Neural progenitor cell (in vitro differentiated cells): ENCODE data around the gene IL4I1. TPM values are rescaled to one million over a fixed set of nuclear protein-coding genes. Genes with fewer than 3 reads are reported as not detected.
A peak's percentile ranks its signal among the peaks of the same experiment; 100 is the strongest.

Source experiments
- DNase-seq: peaks from one replicate; pipeline ENCODE4 v3.0.0-alpha.2; 2016; ENCODE audit warnings: low spot score
- H2AFZ ChIP-seq: fragments of 200-600 bp; sonication (generic); replicated peaks from 2 replicates; pipeline ENCODE4 v1.6.1; 2016; ENCODE audit warnings: antibody characterized with exemption
- H3F3A ChIP-seq: fragments of 200-600 bp; sonication (generic); 2 replicates; pipeline ENCODE4 v1.6.1; 2016; ENCODE audit warnings: antibody characterized with exemption, low read depth
- H3K27ac ChIP-seq: fragments of 200-600 bp; sonication (generic); 2 replicates; pipeline ENCODE4 v1.5.1; 2016; ENCODE audit warnings: mild to moderate bottlenecking
- H3K27me3 ChIP-seq: fragments of 200-600 bp; sonication (generic); 2 replicates; pipeline ENCODE4 v1.6.1; 2016; ENCODE audit warnings: mild to moderate bottlenecking, moderate library complexity
- H3K36me3 ChIP-seq: fragments of 200-600 bp; sonication (generic); 2 replicates; pipeline ENCODE4 v1.5.1; 2016
- H3K4me1 ChIP-seq: fragments of 200-600 bp; sonication (generic); 2 replicates; pipeline ENCODE4 v1.6.1; 2016; ENCODE audit warnings: mixed run types
- H3K4me2 ChIP-seq: fragments of 200-600 bp; sonication (generic); 2 replicates; pipeline ENCODE4 v1.6.1; 2016
- H3K4me3 ChIP-seq: fragments of 200-600 bp; sonication (generic); 2 replicates; pipeline ENCODE4 v1.5.1; 2016
- H3K79me2 ChIP-seq: fragments of 200-600 bp; sonication (generic); 2 replicates; pipeline ENCODE4 v1.6.1; 2016; ENCODE audit warnings: low read depth
- H3K9ac ChIP-seq: fragments of 200-600 bp; sonication (generic); 2 replicates; pipeline ENCODE4 v1.6.1; 2016
- H3K9me3 ChIP-seq: fragments of 200-600 bp; sonication (generic); 2 replicates; pipeline ENCODE4 v1.5.1; 2016; ENCODE audit warnings: low read depth
- H4K20me1 ChIP-seq: fragments of 200-600 bp; sonication (generic); 2 replicates; pipeline ENCODE4 v1.6.1; 2016; ENCODE audit warnings: low read depth
- H3K27ac Mint-ChIP-seq: 3 replicates; pipeline ENCODE4 v1.8.0; 2021; ENCODE audit warnings: mixed read lengths
- H3K27me3 Mint-ChIP-seq: 2 replicates; pipeline ENCODE4 v1.8.0; 2022; ENCODE audit warnings: low read depth, mild to moderate bottlenecking, inconsistent platforms, moderate library complexity, mixed read lengths; ENCODE audit not compliant: insufficient read depth
- H3K36me3 Mint-ChIP-seq: 3 replicates; pipeline ENCODE4 v1.8.0; 2021; ENCODE audit warnings: mixed read lengths
- H3K4me1 Mint-ChIP-seq: 3 replicates; pipeline ENCODE4 v1.8.0; 2021; ENCODE audit warnings: mixed read lengths
- H3K4me3 Mint-ChIP-seq: 3 replicates; pipeline ENCODE4 v1.8.0; 2021; ENCODE audit warnings: mild to moderate bottlenecking, moderate library complexity, mixed read lengths
- H3K9me3 Mint-ChIP-seq: 3 replicates; pipeline ENCODE4 v1.8.0; 2020; ENCODE audit warnings: mixed read lengths
- CTCF ChIP-seq: fragments of 200-600 bp; sonication (generic); IDR thresholded peaks from 2 replicates; pipeline ENCODE4 v1.5.1; 2017; ENCODE audit warnings: antibody characterized with exemption, mild to moderate bottlenecking
- EZH2 ChIP-seq: fragments of 200-600 bp; sonication (generic); IDR thresholded peaks from 2 replicates; pipeline ENCODE4 v1.6.1; 2017; ENCODE audit warnings: antibody characterized with exemption, mild to moderate bottlenecking, moderate library complexity
- EZH2phosphoT487 ChIP-seq: fragments of 200-600 bp; sonication (generic); IDR thresholded peaks from 2 replicates; pipeline ENCODE4 v1.6.1; 2017; ENCODE audit warnings: antibody characterized with exemption
- total RNA-seq: library from RNA; depleted of rRNA; stranded (reverse); fragments of >200 nt; gene quantifications from 2 replicates; pipeline ENCODE4 v1.2.3, GENCODE V29; 2015; ENCODE audit warnings: low replicate concordance

The IL4I1 gene
- total RNA-seq, 1 donor from 2014 or later, result not detected

GRCh38 chr19:49932731-49933131 lies 36.0 kb upstream of the IL4I1 start:
- no peaks in the 10 kb centered on the region for H3K9me3 Mint-ChIP-seq
- no peak for DNase-seq
- H3K27me3 Mint-ChIP-seq, result peaks cover 12% of the 10 kb centered on the region

GRCh38 chr19:49932041-49932451 lies 35.4 kb upstream of the IL4I1 start:
- peaks cover 9% of the 10 kb centered on the region for H3K4me1 ChIP-seq
- H3K9ac ChIP-seq, result no peak overlapping the region
- no peak for DNase-seq
- H3K27ac ChIP-seq, result no peak overlapping the region
- no peak overlapping the region for H3K4me3 ChIP-seq
- Mint-ChIP-seq H3K27ac (no peak overlapping the region), H3K27me3 (peaks cover 12% of the 10 kb centered on the region), H3K4me3 (no peak overlapping the region), H3K36me3 (peaks cover 14% of the 10 kb centered on the region), H3K4me1 (peaks cover 21% of the 10 kb centered on the region), H3K9me3 (no peaks in the 10 kb centered on the region)
- H3K9me3 ChIP-seq, result no peaks in the 10 kb centered on the region
- peaks cover 2% of the 10 kb centered on the region for H3K27me3 ChIP-seq
- peaks cover 22% of the 10 kb centered on the region for H3K79me2 ChIP-seq
- no peaks in the 10 kb centered on the region for H3K36me3 ChIP-seq
- no peak overlapping the region for H2AFZ ChIP-seq
- no peak for TF ChIP-seq EZH2phosphoT487
- no peak for TF ChIP-seq CTCF
- no peak for TF ChIP-seq EZH2
- H3K4me2 ChIP-seq, result no peak overlapping the region
- H4K20me1 ChIP-seq, result peaks cover 9% of the 10 kb centered on the region
- H3F3A ChIP-seq, result peaks cover 22% of the 10 kb centered on the region

More at GRCh38 chr19:49932731-49933131, 36.0 kb upstream of the IL4I1 start:
- Histone ChIP-seq H3K9me3 (no peaks in the 10 kb centered on the region), H3K79me2 (peaks cover 16% of the 10 kb centered on the region), H3F3A (peaks cover 22% of the 10 kb centered on the region), H3K4me3 (no peak overlapping the region), H4K20me1 (peaks cover 3% of the 10 kb centered on the region), H3K4me1 (peaks cover 4% of the 10 kb centered on the region), H3K9ac (no peak overlapping the region), H2AFZ (no peak overlapping the region), H3K36me3 (no peaks in the 10 kb centered on the region), H3K27me3 (peaks cover 6% of the 10 kb centered on the region), H3K4me2 (no peak overlapping the region), H3K27ac (no peak overlapping the region)
- Mint-ChIP-seq H3K27ac (no peak overlapping the region), H3K4me3 (no peak overlapping the region), H3K4me1 (peaks cover 14% of the 10 kb centered on the region), H3K36me3 (peaks cover 9% of the 10 kb centered on the region)
- TF ChIP-seq EZH2phosphoT487 (no peak), CTCF (no peak), EZH2 (no peak)

- Histone ChIP-seq H4K20me1 (peaks cover 12% of the 10 kb centered on the region), H3F3A (peaks cover 22% of the 10 kb centered on the region), H3K4me2 (no peak overlapping the region), H3K9ac (no peak overlapping the region), H3K4me1 (peaks cover 9% of the 10 kb centered on the region), H3K27ac (no peak overlapping the region), H3K4me3 (no peak overlapping the region), H3K79me2 (peaks cover 28% of the 10 kb centered on the region), H3K9me3 (no peaks in the 10 kb centered on the region), H3K36me3 (no peaks in the 10 kb centered on the region), H2AFZ (no peak overlapping the region), H3K27me3 (no peaks in the 10 kb centered on the region)
- TF ChIP-seq CTCF (no peak), EZH2 (no peak), EZH2phosphoT487 (no peak)
- peaks cover 23% of the 10 kb centered on the region for H3K4me1 Mint-ChIP-seq
- H3K27ac Mint-ChIP-seq, result no peak overlapping the region
- peak overlapping the region; percentile 73 for H3K4me3 Mint-ChIP-seq
- H3K9me3 Mint-ChIP-seq, result no peaks in the 10 kb centered on the region
- H3K36me3 Mint-ChIP-seq, result peaks cover 16% of the 10 kb centered on the region
- no peak for DNase-seq
- H3K27me3 Mint-ChIP-seq, result peaks cover 9% of the 10 kb centered on the region
These were observed 34.8 kb upstream of the IL4I1 start for GRCh38 chr19:49931293-49932040.
